ENCODE results near the gene MTCL1.

DNA sequence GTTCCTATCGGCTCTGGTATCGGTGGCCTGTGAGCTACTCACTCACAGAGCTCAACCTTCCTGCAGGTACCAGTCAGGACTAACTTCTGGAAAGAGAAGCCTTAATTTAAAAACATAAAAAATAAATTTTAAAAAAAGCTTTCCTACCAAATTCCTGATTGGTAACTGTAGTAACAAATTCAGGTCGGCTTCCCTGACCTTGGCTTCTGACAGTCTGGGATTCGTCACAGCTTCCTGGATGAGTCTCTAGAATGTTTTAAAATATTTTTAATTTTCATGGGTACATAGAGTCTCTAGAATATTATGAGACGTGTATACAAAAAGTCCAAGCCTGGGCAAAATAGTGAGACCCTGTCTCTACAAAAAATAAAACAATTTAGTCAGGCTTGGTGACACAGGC, 45.0 kb upstream of the MTCL1 start:
- TF ChIP-seq CTCF (IDR thresholded peaks at IDR 0.05 in 8 of 11, conservative IDR thresholded peaks at IDR 0.05 in 3 of 11) (no peak), POLR2A (IDR thresholded peaks at IDR 0.05) (no peak), POLR2AphosphoS5 (IDR thresholded peaks at IDR 0.05) (no peak)
